Sigmoid colon (tissue), 4 donors: ENCODE measurements around the gene OMP.

ENCODE experiments used
- EP300 ChIP-seq, 4 donors: sonication (generic); formaldehyde crosslinking; IDR thresholded peaks; one replicate each; pipeline ENCODE4 v1.6.1; 2017; ENCODE audit warnings: antibody characterized with exemption in 4 of 4
- POLR2A ChIP-seq, 2 donors: fragments of 450-650 bp; IDR thresholded peaks; one replicate each; pipeline ENCODE4 v1.6.1; 2016; ENCODE audit warnings: antibody characterized with exemption in 2 of 2, mild to moderate bottlenecking in 2 of 2, moderate library complexity in 2 of 2
- POLR2AphosphoS5 ChIP-seq, 4 donors: sonication (generic); formaldehyde crosslinking; IDR thresholded peaks; one replicate each; pipeline ENCODE4 v1.6.1; 2017; ENCODE audit warnings: antibody characterized with exemption in 4 of 4
- TF ChIP-seq, protein P1 (sequence below), 4 experiments: fragments of 450-650 bp in 3 of 4; fragments of 200-600 bp in 1 of 4; IDR thresholded peaks; one replicate each; pipeline ENCODE4 v1.5.1; 2016 to 2019; ENCODE audit warnings: antibody characterized with exemption in 4 of 4, mild to moderate bottlenecking in 3 of 4, moderate library complexity in 2 of 4

GRCh38 chr11:77071671-77072605, 30.7 kb upstream of the OMP start:
- TF ChIP-seq POLR2A (IDR thresholded peaks at IDR 0.05), result no peak
- TF ChIP-seq, protein P1, sequence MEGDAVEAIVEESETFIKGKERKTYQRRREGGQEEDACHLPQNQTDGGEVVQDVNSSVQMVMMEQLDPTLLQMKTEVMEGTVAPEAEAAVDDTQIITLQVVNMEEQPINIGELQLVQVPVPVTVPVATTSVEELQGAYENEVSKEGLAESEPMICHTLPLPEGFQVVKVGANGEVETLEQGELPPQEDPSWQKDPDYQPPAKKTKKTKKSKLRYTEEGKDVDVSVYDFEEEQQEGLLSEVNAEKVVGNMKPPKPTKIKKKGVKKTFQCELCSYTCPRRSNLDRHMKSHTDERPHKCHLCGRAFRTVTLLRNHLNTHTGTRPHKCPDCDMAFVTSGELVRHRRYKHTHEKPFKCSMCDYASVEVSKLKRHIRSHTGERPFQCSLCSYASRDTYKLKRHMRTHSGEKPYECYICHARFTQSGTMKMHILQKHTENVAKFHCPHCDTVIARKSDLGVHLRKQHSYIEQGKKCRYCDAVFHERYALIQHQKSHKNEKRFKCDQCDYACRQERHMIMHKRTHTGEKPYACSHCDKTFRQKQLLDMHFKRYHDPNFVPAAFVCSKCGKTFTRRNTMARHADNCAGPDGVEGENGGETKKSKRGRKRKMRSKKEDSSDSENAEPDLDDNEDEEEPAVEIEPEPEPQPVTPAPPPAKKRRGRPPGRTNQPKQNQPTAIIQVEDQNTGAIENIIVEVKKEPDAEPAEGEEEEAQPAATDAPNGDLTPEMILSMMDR (IDR thresholded peaks at IDR 0.05), result no peak
- TF ChIP-seq POLR2AphosphoS5 (IDR thresholded peaks at IDR 0.05), result no peak
- no peak for TF ChIP-seq EP300 (IDR thresholded peaks at IDR 0.05)
